ENCODE results near the gene ARFGAP1. TPM values are rescaled to one million over a fixed set of nuclear protein-coding genes. Genes with fewer than 3 reads are reported as not detected.
A peak's percentile ranks its signal among the peaks of the same experiment; 100 is the strongest.

ARFGAP1 gene
- total RNA-seq, 4 donors from 2014 or later, result 70.7 to 75.7 (median 72.7) TPM

DNA sequence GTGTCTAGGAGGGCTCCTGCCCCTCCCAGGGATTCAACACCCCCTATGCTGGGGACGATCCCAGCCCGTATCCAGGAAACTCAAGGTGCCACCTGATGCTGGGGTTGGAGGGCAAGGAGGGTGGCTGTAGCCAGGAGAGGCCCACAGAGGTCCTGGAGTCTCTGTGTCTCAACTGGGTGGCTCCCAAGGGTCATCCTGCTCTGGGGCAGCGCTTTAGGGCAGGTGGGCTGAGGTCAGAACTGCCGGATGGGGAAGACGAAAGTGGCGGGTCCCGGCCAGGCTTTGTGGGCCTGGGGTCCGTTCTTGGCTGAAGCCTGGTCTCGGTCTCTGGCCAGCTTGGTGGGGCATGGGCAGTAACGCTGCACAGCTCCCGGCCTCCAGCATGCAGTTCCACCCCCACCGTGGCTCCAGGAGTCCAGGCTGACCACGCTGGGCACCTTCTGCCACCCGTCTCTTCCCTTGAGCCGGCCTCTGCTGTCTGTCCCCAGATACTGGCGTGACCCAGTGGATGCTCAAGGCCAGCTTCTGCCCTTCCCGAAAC is 17.6 kb downstream of the ARFGAP1 start:
- Histone ChIP-seq H3K4me3 (replicated peaks in 1 of 3) (no peak overlapping the region), H3K4me1 (no peaks in the 10 kb centered on the region), H3K27ac (no peak overlapping the region), H3K27me3 (no peaks in the 10 kb centered on the region), H3K9me3 (no peaks in the 10 kb centered on the region), H3K36me3 (peaks cover 10 to 27% of the 10 kb centered on the region in 2 donors)
- 91 to 93% methylated on average over 13 to 17 of the region's 17 CpGs for WGBS, 2 donors
- no peak for DNase-seq
- intact Hi-C loops (cut with DNase I), result no loop called here
- TF ChIP-seq POLR2A (IDR thresholded peaks at IDR 0.05), result no peak
- TF ChIP-seq, protein P1, sequence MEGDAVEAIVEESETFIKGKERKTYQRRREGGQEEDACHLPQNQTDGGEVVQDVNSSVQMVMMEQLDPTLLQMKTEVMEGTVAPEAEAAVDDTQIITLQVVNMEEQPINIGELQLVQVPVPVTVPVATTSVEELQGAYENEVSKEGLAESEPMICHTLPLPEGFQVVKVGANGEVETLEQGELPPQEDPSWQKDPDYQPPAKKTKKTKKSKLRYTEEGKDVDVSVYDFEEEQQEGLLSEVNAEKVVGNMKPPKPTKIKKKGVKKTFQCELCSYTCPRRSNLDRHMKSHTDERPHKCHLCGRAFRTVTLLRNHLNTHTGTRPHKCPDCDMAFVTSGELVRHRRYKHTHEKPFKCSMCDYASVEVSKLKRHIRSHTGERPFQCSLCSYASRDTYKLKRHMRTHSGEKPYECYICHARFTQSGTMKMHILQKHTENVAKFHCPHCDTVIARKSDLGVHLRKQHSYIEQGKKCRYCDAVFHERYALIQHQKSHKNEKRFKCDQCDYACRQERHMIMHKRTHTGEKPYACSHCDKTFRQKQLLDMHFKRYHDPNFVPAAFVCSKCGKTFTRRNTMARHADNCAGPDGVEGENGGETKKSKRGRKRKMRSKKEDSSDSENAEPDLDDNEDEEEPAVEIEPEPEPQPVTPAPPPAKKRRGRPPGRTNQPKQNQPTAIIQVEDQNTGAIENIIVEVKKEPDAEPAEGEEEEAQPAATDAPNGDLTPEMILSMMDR (IDR thresholded peaks at IDR 0.05), result no peak

- Histone ChIP-seq H3K4me3 (replicated peaks in 1 of 3) (no peak overlapping the region), H3K36me3 (peaks cover 6 to 23% of the 10 kb centered on the region in 2 donors), H3K27me3 (no peaks in the 10 kb centered on the region), H3K27ac (no peak overlapping the region), H3K9me3 (no peaks in the 10 kb centered on the region), H3K4me1 (no peaks in the 10 kb centered on the region)
- WGBS, 2 donors, result 35 to 46% methylated on average over 12 to 13 of the region's 26 CpGs
- intact Hi-C loops (cut with DNase I), result no loop called here
- DNase-seq, result peak; percentile 56 to 59
- TF ChIP-seq, protein P1 (IDR thresholded peaks at IDR 0.05), result peak; percentile 23 to 74 (median 58)
- TF ChIP-seq POLR2A (IDR thresholded peaks at IDR 0.05), result no peak
Measured at GRCh38 chr20:63290677-63291472, 18.3 kb downstream of the ARFGAP1 start.

DNA sequence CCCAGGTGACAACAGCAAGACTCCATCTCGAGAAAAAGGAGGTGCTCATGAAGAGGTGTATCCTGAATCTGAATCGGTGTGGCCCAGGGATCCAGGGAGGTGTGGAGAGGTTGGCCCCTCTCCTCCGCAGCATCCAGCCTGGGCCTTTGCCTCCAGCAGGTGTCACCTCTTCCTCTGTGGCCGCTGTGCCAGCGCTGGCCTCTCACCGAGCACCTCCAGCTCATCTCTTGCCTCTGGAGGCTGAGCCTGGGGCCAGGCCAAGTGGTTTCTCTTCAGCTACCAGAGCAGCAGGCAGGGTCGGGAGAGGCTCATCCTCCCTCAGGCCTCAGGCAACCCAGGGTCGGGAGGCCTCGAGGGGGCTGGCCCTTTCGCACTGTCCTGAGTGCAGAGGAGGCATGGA is 19.2 kb downstream of the ARFGAP1 start:
- no peak overlapping the region for H3K27ac ChIP-seq
- intact Hi-C loops (cut with DNase I), result no loop called here
- WGBS, 2 donors, result 83 to 84% methylated on average over 3 to 10 of the region's 10 CpGs
- DNase-seq, result no peak
- H3K4me1 ChIP-seq, result no peaks in the 10 kb centered on the region
- no peak overlapping the region for H3K4me3 ChIP-seq (replicated peaks in 1 of 3)
- H3K9me3 ChIP-seq, result no peaks in the 10 kb centered on the region
- TF ChIP-seq POLR2A (IDR thresholded peaks at IDR 0.05), result no peak
- TF ChIP-seq, protein P1 (IDR thresholded peaks at IDR 0.05), result no peak
- peaks cover 5 to 18% of the 10 kb centered on the region in 2 donors for H3K36me3 ChIP-seq
- no peaks in the 10 kb centered on the region for H3K27me3 ChIP-seq

GRCh38 chr20:63292292-63292701 is 19.7 kb downstream of the ARFGAP1 start:
- H3K4me3 ChIP-seq (replicated peaks in 1 of 3), result no peak overlapping the region
- WGBS, 2 donors, result 75 to 78% methylated on average over 11 to 14 of the region's 16 CpGs
- no peaks in the 10 kb centered on the region for H3K27me3 ChIP-seq
- H3K27ac ChIP-seq, result no peak overlapping the region
- no peaks in the 10 kb centered on the region for H3K9me3 ChIP-seq
- TF ChIP-seq, protein P1 (IDR thresholded peaks at IDR 0.05), result no peak
- TF ChIP-seq POLR2A (IDR thresholded peaks at IDR 0.05), result no peak
- no peak for DNase-seq
- intact Hi-C loops (cut with DNase I), result no loop called here
- no peaks in the 10 kb centered on the region for H3K4me1 ChIP-seq
- peaks cover 5 to 17% of the 10 kb centered on the region in 2 donors for H3K36me3 ChIP-seq

GRCh38 chr20:63292904-63293303 is 20.3 kb downstream of the ARFGAP1 start, which contains the start of gene COL20A1:
Gene COL20A1, plus strand, starts transcription at chr20:63293186. Its CDS starts 1,922 bp downstream, at chr20:63295108.
- no peak for TF ChIP-seq POLR2A (IDR thresholded peaks at IDR 0.05)
- TF ChIP-seq, protein P1 (IDR thresholded peaks at IDR 0.05), result no peak
- 26 to 54% methylated on average over 6 to 7 of the region's 7 CpGs for WGBS, 2 donors
- Histone ChIP-seq H3K36me3 (peaks cover under 1 to 11% of the 10 kb centered on the region in 2 donors), H3K4me3 (replicated peaks in 1 of 3) (no peak within 1 kb of the TSS), H3K4me1 (no peaks in the 10 kb centered on the region), H3K9me3 (no peaks in the 10 kb centered on the region), H3K27me3 (no peaks in the 10 kb centered on the region), H3K27ac (no peak within 1 kb of the TSS)
- no peak for DNase-seq
- intact Hi-C loops (cut with DNase I), result no loop called here
